GM10266 (cell line): ENCODE data around the gene SERHL2.
"Not testable (repeated sequence)": the region's sequence is repeated elsewhere in the genome, so short reads cannot be mapped to it uniquely, and the experiment has no call there.

Experiments used
- DNase-seq: peaks from one replicate; pipeline ENCODE4 v3.0.0; 2012; ENCODE audit errors: extremely low spot score
- CTCF ChIP-seq: IDR thresholded peaks from 2 replicates; pipeline ENCODE4 v1.5.1; 2012; ENCODE audit warnings: mild to moderate bottlenecking, low read depth; ENCODE audit not compliant: control insufficient read depth, insufficient read depth; ENCODE audit errors: missing control alignments

SERHL2 gene

GRCh38 chr22:42560381-42560780 is 6.6 kb downstream of the SERHL2 start:
- no peak for DNase-seq
- TF ChIP-seq CTCF = no peak

- peak; percentile 42 for DNase-seq
- peak; percentile 39 for TF ChIP-seq CTCF
These were observed 7.0 kb downstream of the SERHL2 start for GRCh38 chr22:42560781-42561180.

GRCh38 chr22:42561856-42562255 is 8.1 kb downstream of the SERHL2 start:
- no peak for TF ChIP-seq CTCF
- peak; percentile 7 for DNase-seq

- DNase-seq = no peak
These were observed 8.5 kb downstream of the SERHL2 start for GRCh38 chr22:42562279-42562678.

GRCh38 chr22:42562684-42563083 is 8.9 kb downstream of the SERHL2 start:
- no peak for DNase-seq
- no peak for TF ChIP-seq CTCF

More at GRCh38 chr22:42562279-42562678, 8.5 kb downstream of the SERHL2 start:
- no peak for TF ChIP-seq CTCF

GRCh38 chr22:42563943-42564342 is 10.2 kb downstream of the SERHL2 start:
- peak; percentile 4 for DNase-seq

GRCh38 chr22:42564699-42565098 is 10.9 kb downstream of the SERHL2 start:
- TF ChIP-seq CTCF = no peak
- DNase-seq = no peak

- no peak for DNase-seq
- no peak for TF ChIP-seq CTCF
These were observed 12.2 kb downstream of the SERHL2 start for GRCh38 chr22:42565956-42566355.

GRCh38 chr22:42567950-42568349 is 14.2 kb downstream of the SERHL2 start:
- DNase-seq = not testable (repeated sequence)

GRCh38 chr22:42570580-42570979 is 16.8 kb downstream of the SERHL2 start:
- DNase-seq = not testable (repeated sequence)

GRCh38 chr22:42571068-42571467 is 17.3 kb downstream of the SERHL2 start:
- DNase-seq = not testable (repeated sequence)

- not testable (repeated sequence) for DNase-seq
These were observed 20.3 kb downstream of the SERHL2 start for GRCh38 chr22:42574046-42574445.
